ENCODE results near the gene RPH3AL. TPM values are rescaled to one million over a fixed set of nuclear protein-coding genes. Genes with fewer than 3 reads are reported as not detected.
A peak's percentile ranks its signal among the peaks of the same experiment; 100 is the strongest.

Gene RPH3AL
- total and polyA plus RNA-seq, 2 donors from 2014 or later: 18.1 to 55.9 TPM

DNA sequence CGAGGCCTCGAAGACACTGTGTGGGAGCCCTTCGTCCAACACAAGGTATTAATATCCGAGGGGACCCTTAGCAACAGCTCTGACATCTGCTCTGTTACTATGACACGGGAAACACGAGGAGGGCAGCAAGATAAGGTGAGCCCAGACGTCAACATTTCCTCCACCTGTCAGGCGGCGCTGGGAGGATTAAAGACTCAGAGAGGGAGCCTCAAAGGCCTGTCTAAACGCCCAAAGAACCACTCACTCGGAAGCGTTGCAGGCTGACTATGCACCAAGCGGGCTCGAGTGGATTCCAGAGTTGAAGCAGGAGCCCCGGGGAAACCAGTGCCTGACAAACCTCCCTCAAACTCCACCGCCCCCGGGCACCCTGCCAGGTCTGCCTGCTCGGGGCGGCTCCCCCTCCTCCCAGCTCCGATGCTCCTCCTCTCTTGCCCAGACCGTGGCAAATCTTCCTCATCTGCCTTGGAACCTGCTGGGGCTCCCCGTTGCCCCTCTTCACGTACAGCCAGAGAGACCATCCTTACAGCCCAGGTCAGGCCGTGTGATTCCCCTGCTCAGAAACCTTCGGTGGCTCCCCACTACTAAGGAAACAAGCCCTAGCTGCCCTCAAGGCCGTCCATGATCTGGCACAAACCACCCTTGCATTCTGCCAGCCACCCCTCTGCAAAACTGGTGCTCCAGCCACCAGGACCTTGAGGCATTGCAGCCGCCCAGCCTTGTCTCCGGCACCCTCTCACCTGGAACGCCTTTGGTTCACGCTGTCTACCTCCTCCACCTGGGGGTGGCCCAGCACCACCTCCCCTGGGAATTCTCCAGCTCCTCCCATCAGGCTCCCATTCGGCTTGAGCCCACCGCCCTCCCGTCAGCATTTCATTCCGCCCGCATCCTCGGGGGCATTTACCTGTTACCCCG, 16.2 kb downstream of the RPH3AL start:
- Histone ChIP-seq H3K9ac (ENCODE audit: low read length in 3 of 3) (no peak overlapping the region), H3K9me3 (ENCODE audit: control insufficient read depth in 2 of 3, insufficient read depth in 1 of 3, low read length in 3 of 3) (no peaks in the 10 kb centered on the region), H3K27me3 (ENCODE audit: control insufficient read depth, insufficient read depth, low read length) (no peaks in the 10 kb centered on the region), H3K4me1 (ENCODE audit: control insufficient read depth in 2 of 3, insufficient read depth in 2 of 3, low read depth in 1 of 3, low read length in 3 of 3) (peaks cover 0 to 24% (median 3%) of the 10 kb centered on the region in 3 donors), H3K36me3 (ENCODE audit: control insufficient read depth in 2 of 3, insufficient read depth in 3 of 3, low read length in 3 of 3) (no peaks in the 10 kb centered on the region), H3K27ac (ENCODE audit: low read depth in 2 of 2, low read length in 2 of 2) (peak overlapping the region in 1 of 2 donors; percentile 33), H3K4me3 (ENCODE audit: low read length in 3 of 3) (no peak overlapping the region)
- no peak for TF ChIP-seq CTCF (IDR thresholded peaks at IDR 0.05; ENCODE audit: borderline replicate concordance, extremely low read depth, insufficient read depth)
- intact Hi-C loops (cut with DNase I): no loop called here
- FAIRE-seq (no peak), DNase-seq (peak in 2 of 5 donors; percentile 66 to 93)

- H3K9ac ChIP-seq (ENCODE audit: low read length in 3 of 3): no peak overlapping the region
- peak overlapping the region in 1 of 2 donors; percentile 33 for H3K27ac ChIP-seq (ENCODE audit: low read depth in 2 of 2, low read length in 2 of 2)
- H3K4me1 ChIP-seq (ENCODE audit: control insufficient read depth in 2 of 3, insufficient read depth in 2 of 3, low read depth in 1 of 3, low read length in 3 of 3): peaks cover 0 to 27% (median 3%) of the 10 kb centered on the region in 3 donors
- DNase-seq (peak in 1 of 5 donors; percentile 65), FAIRE-seq (no peak)
- H3K36me3 ChIP-seq (ENCODE audit: control insufficient read depth in 2 of 3, insufficient read depth in 3 of 3, low read length in 3 of 3): no peaks in the 10 kb centered on the region
- H3K4me3 ChIP-seq (ENCODE audit: low read length in 3 of 3): no peak overlapping the region
- TF ChIP-seq CTCF (IDR thresholded peaks at IDR 0.05; ENCODE audit: borderline replicate concordance, extremely low read depth, insufficient read depth): no peak
- no peaks in the 10 kb centered on the region for H3K27me3 ChIP-seq (ENCODE audit: control insufficient read depth, insufficient read depth, low read length)
- no peaks in the 10 kb centered on the region for H3K9me3 ChIP-seq (ENCODE audit: control insufficient read depth in 2 of 3, insufficient read depth in 1 of 3, low read length in 3 of 3)
- intact Hi-C loops (cut with DNase I): no loop called here
These were observed 16.9 kb downstream of the RPH3AL start for GRCh38 chr17:335691-336090.

- FAIRE-seq: no peak
- Histone ChIP-seq H3K36me3 (ENCODE audit: control insufficient read depth in 2 of 3, insufficient read depth in 3 of 3, low read length in 3 of 3) (no peaks in the 10 kb centered on the region), H3K27ac (ENCODE audit: low read depth in 2 of 2, low read length in 2 of 2) (no peak overlapping the region), H3K4me1 (ENCODE audit: control insufficient read depth in 2 of 3, insufficient read depth in 2 of 3, low read depth in 1 of 3, low read length in 3 of 3) (peaks cover 0 to 27% (median 3%) of the 10 kb centered on the region in 3 donors), H3K27me3 (ENCODE audit: control insufficient read depth, insufficient read depth, low read length) (no peaks in the 10 kb centered on the region), H3K4me3 (ENCODE audit: low read length in 3 of 3) (no peak overlapping the region), H3K9ac (ENCODE audit: low read length in 3 of 3) (no peak overlapping the region), H3K9me3 (ENCODE audit: control insufficient read depth in 2 of 3, insufficient read depth in 1 of 3, low read length in 3 of 3) (no peaks in the 10 kb centered on the region)
- no peak for TF ChIP-seq CTCF (IDR thresholded peaks at IDR 0.05; ENCODE audit: borderline replicate concordance, extremely low read depth, insufficient read depth)
- peak in 1 of 5 donors; percentile 62 for DNase-seq
- intact Hi-C loops (cut with DNase I): no loop called here
These were observed 17.6 kb downstream of the RPH3AL start for GRCh38 chr17:334974-335481.
